HG03378 (cell line): Measurements from ENCODE around the gene LPCAT1.
"Not testable (repeated sequence)": the region's sequence is repeated elsewhere in the genome, so short reads cannot be mapped to it uniquely, and the experiment has no call there.

Experiments used
- ATAC-seq: cut with Tn5 transposase; IDR thresholded peaks from one replicate; pipeline ENCODE4 v1.9.1; 2021; ENCODE audit warnings: mild to moderate bottlenecking, moderate library complexity; ENCODE audit not compliant: unreplicated experiment

Gene LPCAT1

GRCh38 chr5:1481266-1481958 lies 42.3 kb downstream of the LPCAT1 start:
- ATAC-seq = no peak

- ATAC-seq = no peak
These were observed 43.0 kb downstream of the LPCAT1 start for GRCh38 chr5:1480806-1481205.

DNA sequence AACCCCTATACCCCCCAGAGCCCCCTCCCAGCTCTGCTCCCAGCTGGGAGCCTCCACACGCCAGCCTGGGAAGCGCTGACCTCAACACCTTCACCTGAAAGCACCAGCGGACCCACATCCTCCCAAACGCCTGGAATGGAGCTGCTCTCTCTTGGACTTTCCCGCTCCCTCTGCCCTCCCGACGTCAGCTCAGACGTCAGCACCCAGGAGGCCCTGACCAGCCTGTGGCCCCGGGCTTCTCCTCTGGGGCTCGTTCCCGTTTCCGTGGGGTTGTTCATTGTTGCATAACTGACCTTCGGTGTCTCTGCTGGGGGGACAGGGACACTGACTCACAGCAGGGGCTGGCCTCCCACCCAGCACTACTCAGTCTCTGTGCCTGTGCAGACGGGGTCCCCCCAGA lies 43.5 kb downstream of the LPCAT1 start:
- no peak for ATAC-seq

GRCh38 chr5:1479581-1480188 lies 44.1 kb downstream of the LPCAT1 start:
- ATAC-seq = no peak

GRCh38 chr5:1479066-1479465 lies 44.7 kb downstream of the LPCAT1 start:
- no peak for ATAC-seq

- no peak for ATAC-seq
These were observed 45.3 kb downstream of the LPCAT1 start for GRCh38 chr5:1478271-1479035.

- ATAC-seq = no peak
These were observed 46.4 kb downstream of the LPCAT1 start for GRCh38 chr5:1477341-1477740.

DNA sequence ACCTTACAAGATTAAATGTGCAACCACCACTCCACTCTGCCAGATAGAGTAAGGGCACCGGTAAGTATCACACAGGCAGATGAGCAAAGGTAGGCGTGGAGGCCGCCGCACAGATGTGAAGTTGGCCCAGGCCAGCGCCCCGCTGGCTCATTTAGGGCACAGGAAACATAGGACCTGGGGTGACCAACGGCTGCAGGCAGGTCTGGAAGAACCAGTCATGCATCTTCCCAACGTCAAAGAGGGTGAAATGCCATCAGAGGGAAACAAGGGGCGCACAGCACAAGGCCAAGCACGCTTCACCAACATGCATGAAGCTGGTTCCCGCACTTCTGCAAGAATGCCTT lies 46.8 kb downstream of the LPCAT1 start:
- no peak for ATAC-seq

DNA sequence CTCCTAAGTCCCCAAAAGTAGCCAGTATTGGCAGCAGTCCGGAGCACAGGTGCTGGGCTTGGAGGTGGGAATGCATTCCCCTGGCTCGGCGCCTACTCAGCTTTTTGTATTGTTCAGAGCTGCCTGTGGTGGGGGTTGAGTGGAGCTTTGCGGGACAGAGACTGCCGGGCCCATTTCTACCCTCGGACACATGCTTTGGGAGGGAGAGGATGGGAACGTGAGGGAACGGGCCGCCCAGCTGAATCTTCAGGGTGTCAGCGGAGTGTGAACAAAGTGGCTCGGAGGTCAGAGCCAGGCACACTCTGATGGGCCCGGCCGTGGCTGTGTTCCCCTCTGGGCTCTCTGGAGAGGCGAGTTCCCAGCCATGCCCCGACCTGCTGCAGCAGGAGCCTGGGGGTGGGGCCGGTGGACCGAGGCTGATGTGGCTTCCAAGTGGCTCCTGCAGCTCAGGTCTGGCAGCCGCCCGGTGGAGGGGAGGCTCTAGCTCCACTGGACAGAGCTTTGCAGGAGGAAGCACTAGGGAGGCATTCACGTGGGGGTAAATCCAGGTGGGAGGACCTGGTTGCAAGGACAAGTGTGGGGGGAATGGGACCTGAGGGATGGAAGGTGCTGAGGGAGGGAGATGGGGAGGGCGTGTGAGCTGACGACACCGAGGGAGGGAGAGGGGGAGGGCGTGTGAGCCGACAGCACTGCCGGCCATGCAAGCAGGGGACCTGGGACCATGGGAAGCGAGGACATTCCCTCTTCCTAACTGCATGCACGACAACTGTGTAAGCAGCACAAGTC lies 47.4 kb downstream of the LPCAT1 start:
- no peak for ATAC-seq

DNA sequence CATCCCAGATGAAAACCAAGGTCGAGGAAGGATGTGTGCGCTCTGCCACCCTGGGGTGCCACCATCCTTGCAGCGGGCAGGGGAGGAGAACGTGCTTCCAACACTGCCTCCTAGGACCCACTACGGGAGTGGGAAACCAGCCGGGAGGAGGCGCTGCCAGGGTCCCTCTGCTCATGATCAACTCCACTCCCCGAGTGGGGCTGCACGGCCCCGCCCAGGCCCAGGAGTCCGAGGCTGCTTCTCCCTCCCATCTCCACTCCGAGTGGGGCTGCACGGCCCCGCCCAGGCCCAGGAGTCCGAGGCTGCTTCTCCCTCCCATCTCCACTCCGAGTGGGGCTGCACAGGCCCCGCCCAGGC lies 48.2 kb downstream of the LPCAT1 start:
- not testable (repeated sequence) for ATAC-seq

GRCh38 chr5:1474866-1475543 lies 48.8 kb downstream of the LPCAT1 start:
- no peak for ATAC-seq

DNA sequence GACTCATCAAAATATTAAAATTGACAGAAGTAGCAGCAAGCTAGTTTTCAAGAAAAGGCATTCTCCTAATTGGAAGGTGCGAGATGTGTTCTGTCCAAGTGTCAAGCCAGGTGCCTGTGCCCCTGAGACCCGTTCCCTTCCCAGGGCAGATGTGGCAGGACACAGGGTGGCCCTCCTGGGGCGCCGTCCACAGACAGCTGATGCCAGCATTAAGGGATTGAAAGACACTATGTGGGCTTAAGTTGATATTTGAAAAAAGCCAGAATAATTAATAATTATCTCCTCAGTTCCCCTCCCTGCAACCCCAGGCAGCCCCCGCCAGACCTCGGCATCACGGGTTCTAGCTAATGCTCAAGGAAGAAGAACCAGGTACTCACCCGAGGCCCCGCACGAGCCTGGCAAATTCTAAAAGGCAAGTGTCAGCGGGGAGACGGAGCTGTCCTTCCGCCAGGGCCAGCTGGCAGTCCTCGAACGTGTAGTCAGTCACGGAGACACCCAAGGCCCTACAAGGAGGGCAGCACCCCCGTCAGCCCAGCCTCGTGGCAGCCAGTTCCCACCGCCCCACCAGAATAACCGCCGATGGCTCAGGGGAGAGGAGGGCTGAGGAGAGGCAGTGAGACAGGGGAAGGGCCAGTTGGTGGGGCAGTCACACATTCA lies 49.4 kb downstream of the LPCAT1 start:
- no peak for ATAC-seq

GRCh38 chr5:1473746-1474145 lies 50.0 kb downstream of the LPCAT1 start:
- ATAC-seq = no peak

GRCh38 chr5:1472964-1473628 lies 50.7 kb downstream of the LPCAT1 start:
- no peak for ATAC-seq

DNA sequence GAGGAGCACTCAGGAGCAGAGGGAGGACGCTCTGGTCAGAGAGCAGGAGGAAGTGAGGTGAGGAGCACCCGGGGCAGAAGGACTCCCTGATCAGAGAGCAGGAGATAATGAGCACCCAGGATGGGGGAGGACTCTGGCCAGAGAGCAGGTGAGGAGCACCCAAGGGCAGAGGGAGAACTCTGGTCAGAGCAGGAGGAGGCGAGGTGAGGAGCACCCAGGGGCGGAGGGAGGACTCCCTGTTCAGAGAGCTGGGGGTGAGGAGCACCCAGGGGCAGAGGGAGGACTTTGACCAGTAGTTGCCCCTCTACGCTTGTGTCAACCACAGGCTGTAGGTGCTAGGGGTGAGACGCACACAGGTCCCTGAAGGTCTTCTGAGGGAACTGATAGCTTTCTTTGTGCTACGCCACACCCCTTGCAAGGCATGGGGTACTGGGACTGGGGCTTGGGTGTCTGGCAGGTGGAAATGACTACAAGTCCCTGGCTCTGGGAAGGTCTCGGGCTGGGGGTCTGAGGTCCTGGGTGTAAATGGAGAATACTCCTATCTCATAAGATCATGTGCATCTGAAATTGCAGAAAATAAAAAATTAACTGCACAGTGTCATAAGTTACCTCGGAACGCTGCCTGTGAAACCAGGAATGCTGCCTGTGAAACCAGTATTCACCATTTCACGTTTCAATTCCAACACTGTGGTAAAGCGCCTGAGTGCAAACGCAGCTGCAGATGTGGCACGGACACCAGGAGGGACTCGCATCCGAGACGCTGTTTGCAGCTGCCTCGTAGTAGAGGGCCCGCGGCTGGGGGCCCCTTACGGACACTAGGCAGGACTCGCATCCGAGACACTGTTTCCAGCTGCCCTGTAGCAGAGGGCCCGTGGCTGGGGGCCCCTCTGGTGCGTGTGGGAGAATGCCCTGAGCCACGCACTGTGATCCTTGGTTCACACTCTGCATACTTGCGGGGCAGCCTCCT lies 51.5 kb downstream of the LPCAT1 start:
- no peak for ATAC-seq

DNA sequence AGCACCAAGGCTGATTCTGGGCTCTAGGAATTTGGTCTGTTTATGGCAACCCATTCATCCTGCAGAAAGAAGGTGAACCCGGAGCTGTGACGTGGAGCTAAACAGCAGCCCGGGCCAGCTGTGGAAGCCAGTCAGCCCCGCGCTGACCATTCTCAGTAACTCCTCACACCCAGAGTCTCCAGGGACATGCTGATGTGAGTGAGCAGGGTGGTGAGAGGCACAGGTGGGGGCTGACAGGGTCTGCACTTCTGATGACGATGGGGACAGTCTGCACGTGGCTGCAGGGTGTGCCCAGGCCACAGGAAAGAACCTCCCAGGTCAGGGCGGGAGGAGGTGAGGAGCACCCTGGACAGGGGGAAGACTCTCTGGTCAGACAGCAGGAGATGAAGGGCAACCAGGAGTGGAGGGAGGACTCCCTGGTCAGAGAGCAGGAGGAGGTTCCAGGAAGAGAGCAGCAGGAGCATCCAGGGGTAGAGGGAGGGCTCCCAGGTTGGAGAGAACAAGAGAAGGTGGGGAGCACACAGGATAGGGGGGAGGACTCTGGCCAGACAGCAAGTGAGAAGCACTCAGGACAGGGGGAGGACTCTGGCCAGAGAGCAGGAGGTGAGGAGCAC lies 52.4 kb downstream of the LPCAT1 start:
- ATAC-seq = no peak

DNA sequence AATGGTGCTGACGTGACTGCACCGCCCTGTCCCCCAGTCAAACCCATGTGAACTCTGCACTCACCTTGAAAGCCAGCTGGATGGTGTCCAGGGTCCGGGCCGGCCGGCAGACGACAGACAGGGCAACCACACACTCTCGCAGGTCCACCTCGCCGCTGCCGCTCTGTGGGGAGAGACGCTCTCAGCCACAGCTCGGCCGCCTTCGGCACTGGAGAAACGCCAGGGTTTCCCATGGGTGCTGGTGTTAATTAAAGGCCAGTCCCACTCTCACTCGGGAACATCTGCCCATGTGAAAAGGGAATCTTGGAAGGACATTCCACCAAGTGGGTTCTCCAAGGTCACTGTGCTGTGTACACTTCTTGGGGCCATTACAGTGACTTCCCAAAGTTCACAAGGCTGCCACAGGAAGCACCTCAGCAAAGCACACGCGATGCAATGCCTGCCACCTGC lies 53.0 kb downstream of the LPCAT1 start:
- no peak for ATAC-seq
